ENCODE results near the gene EIF2S2.
"Not testable (repeated sequence)": the region's sequence is repeated elsewhere in the genome, so short reads cannot be mapped to it uniquely, and the experiment has no call there.

EIF2S2 gene

GRCh38 chr20:34111702-34112599 is at the start of gene EIF2S2:
EIF2S2 (minus strand) TSS chr20:34112243; CDS start chr20:34112110, 133 bp downstream.
- DNase-seq (ENCODE audit: low read depth) = peak; percentile 92

- not testable (repeated sequence) for DNase-seq (ENCODE audit: low read depth)
Observed at GRCh38 chr20:34157697-34158096, 45.7 kb upstream of the EIF2S2 start.

GRCh38 chr20:34155836-34156235 is 43.8 kb upstream of the EIF2S2 start:
- no peak for DNase-seq (ENCODE audit: low read depth)

- DNase-seq (ENCODE audit: low read depth) = not testable (repeated sequence)
Observed at GRCh38 chr20:34153169-34153568, 41.1 kb upstream of the EIF2S2 start.

GRCh38 chr20:34152073-34152472 is 40.0 kb upstream of the EIF2S2 start:
- DNase-seq (ENCODE audit: low read depth) = not testable (repeated sequence)

- no peak for DNase-seq (ENCODE audit: low read depth)
Observed at GRCh38 chr20:34150306-34151000, 38.4 kb upstream of the EIF2S2 start.

GRCh38 chr20:34145280-34145819 is 33.3 kb upstream of the EIF2S2 start:
- no peak for DNase-seq (ENCODE audit: low read depth)

GRCh38 chr20:34143951-34144350 is 31.9 kb upstream of the EIF2S2 start:
- DNase-seq (ENCODE audit: low read depth) = no peak

- no peak for DNase-seq (ENCODE audit: low read depth)
Observed at GRCh38 chr20:34142121-34142520, 30.1 kb upstream of the EIF2S2 start.

- no peak for DNase-seq (ENCODE audit: low read depth)
Observed at GRCh38 chr20:34141293-34141692, 29.2 kb upstream of the EIF2S2 start.

- not testable (repeated sequence) for DNase-seq (ENCODE audit: low read depth)
Observed at GRCh38 chr20:34135525-34136275, 23.7 kb upstream of the EIF2S2 start.

GRCh38 chr20:34133365-34133860 is 21.4 kb upstream of the EIF2S2 start:
- not testable (repeated sequence) for DNase-seq (ENCODE audit: low read depth)

GRCh38 chr20:34132943-34133342 is 20.9 kb upstream of the EIF2S2 start:
- DNase-seq (ENCODE audit: low read depth) = not testable (repeated sequence)

GRCh38 chr20:34132491-34132890 is 20.4 kb upstream of the EIF2S2 start:
- DNase-seq (ENCODE audit: low read depth) = not testable (repeated sequence)

GRCh38 chr20:34131491-34131890 is 19.4 kb upstream of the EIF2S2 start:
- DNase-seq (ENCODE audit: low read depth) = no peak

- DNase-seq (ENCODE audit: low read depth) = peak; percentile 12
Observed at GRCh38 chr20:34129518-34130162, 17.6 kb upstream of the EIF2S2 start.

- DNase-seq (ENCODE audit: low read depth) = no peak
Observed at GRCh38 chr20:34127792-34128191, 15.7 kb upstream of the EIF2S2 start.

GRCh38 chr20:34124469-34125249 is 12.6 kb upstream of the EIF2S2 start:
- no peak for DNase-seq (ENCODE audit: low read depth)

GRCh38 chr20:34123309-34123708 is 11.3 kb upstream of the EIF2S2 start:
- DNase-seq (ENCODE audit: low read depth) = no peak

- DNase-seq (ENCODE audit: low read depth) = no peak
Observed at GRCh38 chr20:34122274-34122980, 10.4 kb upstream of the EIF2S2 start.

All from stimulated activated CD8-positive, alpha-beta memory T cell treated with anti-CD3 and anti-CD28 coated beads, Interleukin-12 subunit alpha, Interleukin-12 subunit beta, amount 100 ng/mL, for 4 hours (primary cell).